DND-41 (cell line): ENCODE results near the gene SLC25A6.

Experiments
- EZH2 ChIP-seq: IDR thresholded peaks from 3 replicates; pipeline ENCODE4 v1.6.1; 2012; ENCODE audit warnings: borderline replicate concordance, low read depth, mild to moderate bottlenecking, moderate library complexity, low read length, inconsistent platforms; ENCODE audit not compliant: severe bottlenecking
- TF ChIP-seq, protein P1 (sequence below): IDR thresholded peaks from 2 replicates; pipeline ENCODE4 v1.5.1; 2012; ENCODE audit warnings: borderline replicate concordance, low read length, moderate library complexity, mild to moderate bottlenecking; ENCODE audit not compliant: poor library complexity, severe bottlenecking; ENCODE audit errors: extremely low read depth

DNA sequence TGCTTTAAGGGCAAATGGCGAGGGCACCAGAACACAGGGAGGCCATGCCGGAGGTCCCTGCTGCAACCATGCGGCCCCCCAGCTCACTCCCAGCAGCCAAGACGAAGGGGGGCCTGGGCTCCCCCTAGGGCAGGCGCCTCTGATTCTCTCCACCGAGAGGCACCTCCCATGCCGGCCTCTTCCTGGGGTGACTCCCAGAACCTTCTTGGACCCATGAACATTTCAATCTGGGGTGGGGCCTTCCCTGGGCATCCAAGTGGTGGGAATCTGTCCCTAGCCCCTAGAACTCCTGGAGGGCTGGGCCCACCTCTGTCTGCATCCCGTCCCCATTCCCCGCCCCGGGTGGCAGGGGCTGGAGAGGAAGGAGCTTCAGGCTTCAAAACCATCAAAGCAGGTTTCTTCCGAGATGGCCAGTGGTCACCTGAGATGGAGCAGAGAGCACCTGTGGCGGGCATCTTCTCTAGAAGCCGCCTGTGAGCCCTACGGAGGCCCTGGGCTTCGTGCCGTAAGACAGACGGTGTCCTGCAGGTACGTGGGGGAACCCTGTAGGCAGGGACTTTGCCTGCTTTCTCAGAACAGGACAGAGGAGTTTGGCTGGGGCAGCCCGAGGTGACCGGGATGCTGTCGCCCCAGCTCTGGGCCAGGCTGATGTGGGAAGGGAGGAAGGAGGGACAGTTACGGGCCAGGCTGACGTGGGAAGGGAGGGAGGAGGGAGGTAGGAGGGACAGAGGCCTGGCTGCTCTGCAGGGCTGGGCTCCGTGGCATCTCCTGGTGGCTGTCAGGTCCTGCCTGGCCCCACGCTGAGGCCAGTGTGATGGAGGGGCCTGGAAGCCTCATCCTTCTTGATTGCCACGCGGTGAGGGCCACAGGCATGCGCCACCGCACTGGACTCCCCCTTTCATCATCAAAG is 6.8 kb upstream of the SLC25A6 start:
- no peak for TF ChIP-seq EZH2
- TF ChIP-seq, protein P1, sequence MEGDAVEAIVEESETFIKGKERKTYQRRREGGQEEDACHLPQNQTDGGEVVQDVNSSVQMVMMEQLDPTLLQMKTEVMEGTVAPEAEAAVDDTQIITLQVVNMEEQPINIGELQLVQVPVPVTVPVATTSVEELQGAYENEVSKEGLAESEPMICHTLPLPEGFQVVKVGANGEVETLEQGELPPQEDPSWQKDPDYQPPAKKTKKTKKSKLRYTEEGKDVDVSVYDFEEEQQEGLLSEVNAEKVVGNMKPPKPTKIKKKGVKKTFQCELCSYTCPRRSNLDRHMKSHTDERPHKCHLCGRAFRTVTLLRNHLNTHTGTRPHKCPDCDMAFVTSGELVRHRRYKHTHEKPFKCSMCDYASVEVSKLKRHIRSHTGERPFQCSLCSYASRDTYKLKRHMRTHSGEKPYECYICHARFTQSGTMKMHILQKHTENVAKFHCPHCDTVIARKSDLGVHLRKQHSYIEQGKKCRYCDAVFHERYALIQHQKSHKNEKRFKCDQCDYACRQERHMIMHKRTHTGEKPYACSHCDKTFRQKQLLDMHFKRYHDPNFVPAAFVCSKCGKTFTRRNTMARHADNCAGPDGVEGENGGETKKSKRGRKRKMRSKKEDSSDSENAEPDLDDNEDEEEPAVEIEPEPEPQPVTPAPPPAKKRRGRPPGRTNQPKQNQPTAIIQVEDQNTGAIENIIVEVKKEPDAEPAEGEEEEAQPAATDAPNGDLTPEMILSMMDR: no peak
